Measurements from ENCODE around the gene CACYBP. TPM values are rescaled to one million over a fixed set of nuclear protein-coding genes. Genes with fewer than 3 reads are reported as not detected.

Gene CACYBP
- polyA plus RNA-seq, 1 donor (not counting 4 experiments of a cell fraction or from before 2014, with no cell fraction given), result 59.3 TPM

GRCh38 chr1:174988986-174989385, 10.8 kb upstream of the CACYBP start:
- H3K9me1 ChIP-seq (ENCODE audit: control insufficient read depth, extremely low read depth, insufficient read depth, low read length), result no peaks in the 10 kb centered on the region
- H3K4me2 ChIP-seq (ENCODE audit: control insufficient read depth, extremely low read depth, insufficient read depth, low read depth, low read length), result no peak overlapping the region
- dilution Hi-C loops (cut with MboI; ENCODE audit: extremely low pct_ligation_motif_present, low sequenced_read_pairs), result no loop called here
- no peaks in the 10 kb centered on the region for H3K9me3 ChIP-seq (ENCODE audit: control insufficient read depth, low read depth, low read length)
- DNase-seq (ENCODE audit: low read depth, low spot score), result no peak
- H3K36me3 ChIP-seq (ENCODE audit: control insufficient read depth in 2 of 2, extremely low read depth in 1 of 2, insufficient read depth in 2 of 2, low read length in 2 of 2), result no peaks in the 10 kb centered on the region
- H4K20me1 ChIP-seq (ENCODE audit: control insufficient read depth, extremely low read depth, insufficient read depth, low read length), result no peaks in the 10 kb centered on the region
- no peak overlapping the region for H3K4me3 ChIP-seq (ENCODE audit: control insufficient read depth in 2 of 3, extremely low read depth in 1 of 3, insufficient read depth in 2 of 3, low read depth in 1 of 3, low read length in 3 of 3)
- H2AFZ ChIP-seq (ENCODE audit: control insufficient read depth, low read length), result no peak overlapping the region
- no peak overlapping the region for H3K27ac ChIP-seq (ENCODE audit: control insufficient read depth, insufficient read depth, low read length)
- TF ChIP-seq, protein P1, sequence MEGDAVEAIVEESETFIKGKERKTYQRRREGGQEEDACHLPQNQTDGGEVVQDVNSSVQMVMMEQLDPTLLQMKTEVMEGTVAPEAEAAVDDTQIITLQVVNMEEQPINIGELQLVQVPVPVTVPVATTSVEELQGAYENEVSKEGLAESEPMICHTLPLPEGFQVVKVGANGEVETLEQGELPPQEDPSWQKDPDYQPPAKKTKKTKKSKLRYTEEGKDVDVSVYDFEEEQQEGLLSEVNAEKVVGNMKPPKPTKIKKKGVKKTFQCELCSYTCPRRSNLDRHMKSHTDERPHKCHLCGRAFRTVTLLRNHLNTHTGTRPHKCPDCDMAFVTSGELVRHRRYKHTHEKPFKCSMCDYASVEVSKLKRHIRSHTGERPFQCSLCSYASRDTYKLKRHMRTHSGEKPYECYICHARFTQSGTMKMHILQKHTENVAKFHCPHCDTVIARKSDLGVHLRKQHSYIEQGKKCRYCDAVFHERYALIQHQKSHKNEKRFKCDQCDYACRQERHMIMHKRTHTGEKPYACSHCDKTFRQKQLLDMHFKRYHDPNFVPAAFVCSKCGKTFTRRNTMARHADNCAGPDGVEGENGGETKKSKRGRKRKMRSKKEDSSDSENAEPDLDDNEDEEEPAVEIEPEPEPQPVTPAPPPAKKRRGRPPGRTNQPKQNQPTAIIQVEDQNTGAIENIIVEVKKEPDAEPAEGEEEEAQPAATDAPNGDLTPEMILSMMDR (optimal IDR thresholded peaks at IDR 0.05 in 1 of 3, IDR thresholded peaks at IDR 0.05 in 1 of 3, conservative IDR thresholded peaks at IDR 0.05 in 1 of 3; ENCODE audit: extremely low read depth in 1 of 3, insufficient read depth in 2 of 3, low read length in 3 of 3), result no peak
- H3K9ac ChIP-seq (ENCODE audit: control insufficient read depth, extremely low read depth, insufficient read depth, low read length), result no peak overlapping the region
- H3K27me3 ChIP-seq (ENCODE audit: control insufficient read depth, extremely low read depth, insufficient read depth, low read length), result no peaks in the 10 kb centered on the region
- H3K4me1 ChIP-seq (ENCODE audit: control insufficient read depth, extremely low read depth, insufficient read depth, low read length), result peaks cover 6% of the 10 kb centered on the region
- no peaks in the 10 kb centered on the region for H3K79me2 ChIP-seq (ENCODE audit: control insufficient read depth, insufficient read depth, low read length)
- no peak for FAIRE-seq

DNA sequence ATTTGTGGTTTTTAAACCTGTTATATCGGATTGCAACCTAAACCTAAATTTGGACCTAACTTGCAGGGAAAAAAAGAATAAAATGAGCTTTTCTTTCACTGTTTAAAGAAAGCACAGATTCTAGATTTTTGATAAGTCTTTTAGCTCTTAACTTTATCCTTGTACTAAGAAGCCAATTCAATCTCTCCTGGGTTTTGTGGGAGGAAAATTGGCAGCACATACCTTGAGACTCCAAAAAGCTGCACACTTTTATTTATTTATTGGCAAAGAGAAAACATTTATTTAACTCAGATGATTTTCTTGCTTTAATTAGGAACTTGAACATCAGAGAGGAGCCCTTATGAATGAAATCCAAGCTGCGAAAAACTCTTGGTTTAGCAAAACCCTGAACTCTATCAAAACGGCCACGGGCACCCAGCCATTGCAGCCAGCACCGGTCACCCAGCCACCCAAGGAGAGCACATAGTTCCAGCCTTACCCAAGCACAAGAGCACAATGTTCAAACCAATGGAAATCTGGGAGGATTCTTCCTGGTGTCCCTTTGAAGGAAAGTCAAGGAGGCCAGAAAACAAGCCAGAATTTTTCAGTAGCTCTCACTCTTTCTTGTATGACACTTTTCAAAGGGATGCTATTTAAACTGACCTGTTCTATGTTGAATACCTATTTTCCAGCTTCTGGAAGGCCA, 10.1 kb upstream of the CACYBP start:
- Histone ChIP-seq H3K36me3 (ENCODE audit: control insufficient read depth in 2 of 2, extremely low read depth in 1 of 2, insufficient read depth in 2 of 2, low read length in 2 of 2) (no peaks in the 10 kb centered on the region), H3K9me3 (ENCODE audit: control insufficient read depth, low read depth, low read length) (no peaks in the 10 kb centered on the region), H3K9ac (ENCODE audit: control insufficient read depth, extremely low read depth, insufficient read depth, low read length) (no peak overlapping the region), H3K9me1 (ENCODE audit: control insufficient read depth, extremely low read depth, insufficient read depth, low read length) (no peaks in the 10 kb centered on the region), H3K4me3 (ENCODE audit: control insufficient read depth in 2 of 3, extremely low read depth in 1 of 3, insufficient read depth in 2 of 3, low read depth in 1 of 3, low read length in 3 of 3) (no peak overlapping the region), H3K27me3 (ENCODE audit: control insufficient read depth, extremely low read depth, insufficient read depth, low read length) (no peaks in the 10 kb centered on the region), H2AFZ (ENCODE audit: control insufficient read depth, low read length) (peak overlapping the region; percentile 64), H3K79me2 (ENCODE audit: control insufficient read depth, insufficient read depth, low read length) (no peaks in the 10 kb centered on the region), H3K4me1 (ENCODE audit: control insufficient read depth, extremely low read depth, insufficient read depth, low read length) (peaks cover 6% of the 10 kb centered on the region), H3K27ac (ENCODE audit: control insufficient read depth, insufficient read depth, low read length) (peak overlapping the region; percentile 13), H3K4me2 (ENCODE audit: control insufficient read depth, extremely low read depth, insufficient read depth, low read depth, low read length) (peak overlapping the region; percentile 72), H4K20me1 (ENCODE audit: control insufficient read depth, extremely low read depth, insufficient read depth, low read length) (no peaks in the 10 kb centered on the region)
- dilution Hi-C loops (cut with MboI; ENCODE audit: extremely low pct_ligation_motif_present, low sequenced_read_pairs), result no loop called here
- no peak for TF ChIP-seq EZH2 (IDR thresholded peaks at IDR 0.05; ENCODE audit: low read length)
- TF ChIP-seq, protein P1 (optimal IDR thresholded peaks at IDR 0.05 in 1 of 3, IDR thresholded peaks at IDR 0.05 in 1 of 3, conservative IDR thresholded peaks at IDR 0.05 in 1 of 3; ENCODE audit: extremely low read depth in 1 of 3, insufficient read depth in 2 of 3, low read length in 3 of 3), result no peak
- no peak for DNase-seq (ENCODE audit: low read depth, low spot score)
- no peak for FAIRE-seq
